ENCODE measurements around the gene TCL1A.
"Not testable (repeated sequence)": the region's sequence is repeated elsewhere in the genome, so short reads cannot be mapped to it uniquely, and the experiment has no call there.

TCL1A gene

DNA sequence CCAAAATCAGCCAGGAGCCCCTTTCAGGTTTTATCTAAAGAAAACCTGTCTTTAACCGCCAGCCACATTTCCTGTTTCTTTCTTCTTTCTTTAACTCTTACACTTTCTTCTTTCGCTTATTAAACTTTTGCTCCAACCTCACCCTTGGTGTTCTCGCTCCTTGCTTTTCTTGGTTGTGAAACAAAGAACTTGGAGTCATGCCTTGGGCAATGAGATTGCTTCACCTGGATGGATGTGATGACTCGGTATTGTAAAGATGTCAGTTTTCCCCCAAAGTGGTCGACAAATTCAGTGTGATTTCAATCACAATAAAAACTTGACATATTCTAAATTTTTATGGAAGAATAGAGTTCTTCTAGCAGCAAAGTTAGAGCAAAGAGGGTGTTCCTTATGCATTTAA lies 16.2 kb upstream of the TCL1A start:
- Histone ChIP-seq H3K27ac (no peak overlapping the region), H3K9me3 (no peaks in the 10 kb centered on the region), H3K27me3 (peaks cover 3% of the 10 kb centered on the region), H3K4me3 (ENCODE audit: low read depth in 1 of 2, low read length in 1 of 2) (no peak overlapping the region), H3K36me3 (no peaks in the 10 kb centered on the region), H3K4me1 (ENCODE audit: control insufficient read depth in 1 of 2, insufficient read depth in 1 of 2, low read depth in 1 of 2, low read length in 1 of 2) (no peaks in the 10 kb centered on the region)
- TF ChIP-seq, protein P1, sequence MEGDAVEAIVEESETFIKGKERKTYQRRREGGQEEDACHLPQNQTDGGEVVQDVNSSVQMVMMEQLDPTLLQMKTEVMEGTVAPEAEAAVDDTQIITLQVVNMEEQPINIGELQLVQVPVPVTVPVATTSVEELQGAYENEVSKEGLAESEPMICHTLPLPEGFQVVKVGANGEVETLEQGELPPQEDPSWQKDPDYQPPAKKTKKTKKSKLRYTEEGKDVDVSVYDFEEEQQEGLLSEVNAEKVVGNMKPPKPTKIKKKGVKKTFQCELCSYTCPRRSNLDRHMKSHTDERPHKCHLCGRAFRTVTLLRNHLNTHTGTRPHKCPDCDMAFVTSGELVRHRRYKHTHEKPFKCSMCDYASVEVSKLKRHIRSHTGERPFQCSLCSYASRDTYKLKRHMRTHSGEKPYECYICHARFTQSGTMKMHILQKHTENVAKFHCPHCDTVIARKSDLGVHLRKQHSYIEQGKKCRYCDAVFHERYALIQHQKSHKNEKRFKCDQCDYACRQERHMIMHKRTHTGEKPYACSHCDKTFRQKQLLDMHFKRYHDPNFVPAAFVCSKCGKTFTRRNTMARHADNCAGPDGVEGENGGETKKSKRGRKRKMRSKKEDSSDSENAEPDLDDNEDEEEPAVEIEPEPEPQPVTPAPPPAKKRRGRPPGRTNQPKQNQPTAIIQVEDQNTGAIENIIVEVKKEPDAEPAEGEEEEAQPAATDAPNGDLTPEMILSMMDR (IDR thresholded peaks at IDR 0.05): no peak

DNA sequence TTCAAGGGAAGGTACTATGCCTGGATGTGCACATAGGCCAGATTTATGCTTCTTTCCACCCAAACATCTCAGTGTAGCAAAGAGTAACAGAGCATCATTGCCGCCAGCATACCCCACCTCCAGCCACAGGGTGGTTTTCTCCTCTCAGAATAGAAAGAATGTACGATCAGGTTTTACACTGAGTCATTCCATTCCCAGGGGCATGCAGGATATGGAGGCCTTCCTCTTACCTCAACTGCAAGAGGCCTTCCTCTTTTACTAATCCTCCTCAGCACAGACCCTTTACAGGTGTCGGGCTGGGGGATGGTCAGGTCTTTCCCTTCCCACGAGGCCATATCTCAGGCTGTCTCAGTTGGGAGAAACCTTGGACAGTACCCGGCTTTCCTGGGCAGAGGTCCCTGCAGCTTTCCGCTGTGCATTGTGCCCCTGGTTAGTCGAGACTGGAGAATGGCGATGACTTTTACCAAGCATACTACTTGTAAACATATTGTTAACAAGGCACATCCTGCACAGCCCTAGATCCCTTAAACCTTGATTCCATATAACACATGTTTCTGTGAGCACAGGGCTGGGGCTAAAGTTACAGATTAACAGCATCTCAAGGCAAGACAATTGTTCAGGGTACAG lies 15.6 kb upstream of the TCL1A start:
- H3K36me3 ChIP-seq; H3K27me3 ChIP-seq; H3K4me1 ChIP-seq (ENCODE audit: control insufficient read depth in 1 of 2, insufficient read depth in 1 of 2, low read depth in 1 of 2, low read length in 1 of 2); H3K9me3 ChIP-seq; H3K4me3 ChIP-seq (ENCODE audit: low read depth in 1 of 2, low read length in 1 of 2); H3K27ac ChIP-seq: not testable (repeated sequence)

DNA sequence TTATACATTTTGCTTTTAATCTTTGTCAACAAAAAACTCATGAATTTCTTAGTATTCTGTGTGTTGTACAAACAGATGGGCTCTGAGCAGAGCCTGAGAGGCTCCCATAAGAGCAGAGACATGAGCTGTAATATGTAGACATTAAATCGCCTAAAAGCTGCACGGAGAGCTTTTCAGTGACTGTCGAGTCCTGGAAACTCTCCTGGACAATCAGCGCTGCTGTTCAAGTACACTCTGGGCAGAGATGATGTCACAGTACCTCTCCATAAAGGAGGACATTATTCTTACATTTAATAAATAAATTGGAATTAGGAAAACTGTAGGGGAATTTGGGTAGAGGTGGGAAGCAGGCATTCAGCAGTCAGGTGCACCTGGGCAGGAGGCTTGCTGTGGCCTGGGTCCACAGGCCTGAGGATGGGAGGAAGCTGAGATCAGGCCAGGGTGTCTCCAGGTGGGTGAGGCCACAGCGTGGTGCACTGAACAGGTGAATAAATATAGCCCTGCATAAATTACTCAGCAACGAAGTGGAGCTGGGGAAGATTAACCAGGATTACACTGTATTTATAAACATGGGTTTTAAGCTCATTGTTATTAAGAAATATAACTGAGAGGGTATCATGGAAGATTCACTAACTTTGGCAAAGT lies 13.3 kb upstream of the TCL1A start:
- no peak overlapping the region for H3K4me3 ChIP-seq (ENCODE audit: low read depth in 1 of 2, low read length in 1 of 2)
- no peaks in the 10 kb centered on the region for H3K36me3 ChIP-seq
- no peaks in the 10 kb centered on the region for H3K4me1 ChIP-seq (ENCODE audit: control insufficient read depth in 1 of 2, insufficient read depth in 1 of 2, low read depth in 1 of 2, low read length in 1 of 2)
- H3K27me3 ChIP-seq: peaks cover 2% of the 10 kb centered on the region
- no peak overlapping the region for H3K27ac ChIP-seq
- H3K9me3 ChIP-seq: no peaks in the 10 kb centered on the region
- TF ChIP-seq, protein P1 (IDR thresholded peaks at IDR 0.05): no peak

DNA sequence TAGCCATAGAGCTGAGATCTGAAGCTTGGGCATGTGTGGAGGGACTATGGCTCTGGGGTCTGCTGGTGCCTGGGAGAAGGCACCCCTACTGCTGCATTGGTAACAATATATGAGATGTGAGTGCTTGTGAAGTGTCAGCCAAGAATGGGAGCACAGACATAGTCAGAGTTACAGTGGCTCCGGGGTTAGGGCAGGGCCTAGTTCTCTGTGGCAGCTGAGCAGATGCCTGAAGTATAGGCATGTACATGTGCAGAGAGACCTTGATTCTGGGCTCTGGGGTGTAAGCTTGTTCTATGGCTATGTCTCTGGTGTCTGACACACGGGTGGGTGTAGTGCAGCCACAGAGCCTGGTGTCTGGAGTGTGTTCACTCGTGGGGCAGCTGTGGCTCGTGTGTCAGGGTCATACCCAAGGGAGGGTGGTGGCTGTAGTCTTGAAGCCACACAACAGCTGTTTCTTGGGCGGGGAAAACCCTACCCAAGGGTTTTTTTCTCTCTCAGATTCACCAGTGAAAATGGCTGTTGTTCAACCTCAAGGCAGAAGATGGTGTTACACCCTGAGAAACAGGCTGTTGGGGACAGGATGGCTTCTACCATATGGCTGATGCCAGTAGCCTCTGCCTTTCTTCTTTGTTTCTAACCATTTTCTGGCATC lies 11.9 kb upstream of the TCL1A start:
- TF ChIP-seq, protein P1 (IDR thresholded peaks at IDR 0.05): no peak
- no peak overlapping the region for H3K4me3 ChIP-seq (ENCODE audit: low read depth in 1 of 2, low read length in 1 of 2)
- no peak overlapping the region for H3K27ac ChIP-seq
- no peaks in the 10 kb centered on the region for H3K36me3 ChIP-seq
- H3K27me3 ChIP-seq: no peaks in the 10 kb centered on the region
- H3K9me3 ChIP-seq: no peaks in the 10 kb centered on the region
- H3K4me1 ChIP-seq (ENCODE audit: control insufficient read depth in 1 of 2, insufficient read depth in 1 of 2, low read depth in 1 of 2, low read length in 1 of 2): no peaks in the 10 kb centered on the region

DNA sequence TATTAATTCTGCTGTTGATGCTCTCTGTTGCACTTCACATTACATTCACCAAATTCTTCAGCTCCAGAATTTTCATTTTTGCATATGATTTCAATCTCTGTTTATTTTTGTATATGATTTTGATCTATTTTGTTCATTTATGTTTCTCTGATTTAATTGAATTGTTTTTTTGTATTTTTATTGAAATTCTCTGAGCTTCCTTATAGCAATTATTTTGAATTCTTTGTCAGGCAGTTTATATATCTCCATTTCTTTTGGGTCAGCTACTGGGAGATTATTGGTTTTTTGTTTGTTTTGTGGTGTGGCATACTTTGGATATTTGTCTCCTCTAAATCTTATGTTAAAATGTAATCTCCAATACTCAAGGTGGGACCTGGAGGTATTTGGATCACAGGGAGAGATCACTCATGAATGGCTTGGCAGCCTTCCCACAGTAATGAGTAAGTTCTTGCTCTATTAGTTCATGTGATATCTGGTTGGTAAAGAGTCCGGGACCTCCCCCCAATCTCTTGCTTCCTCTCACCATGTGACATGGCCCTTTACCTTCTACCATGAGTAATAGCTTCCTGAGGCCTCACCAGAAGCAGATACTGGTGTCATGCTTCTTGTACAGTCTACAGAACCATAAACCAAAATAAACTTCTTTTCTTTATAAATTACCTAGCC lies 8.7 kb upstream of the TCL1A start:
- no peaks in the 10 kb centered on the region for H3K27me3 ChIP-seq
- H3K27ac ChIP-seq: no peak overlapping the region
- H3K4me3 ChIP-seq (ENCODE audit: low read depth in 1 of 2, low read length in 1 of 2): no peak overlapping the region
- no peaks in the 10 kb centered on the region for H3K4me1 ChIP-seq (ENCODE audit: control insufficient read depth in 1 of 2, insufficient read depth in 1 of 2, low read depth in 1 of 2, low read length in 1 of 2)
- H3K36me3 ChIP-seq: no peaks in the 10 kb centered on the region
- no peaks in the 10 kb centered on the region for H3K9me3 ChIP-seq
- TF ChIP-seq, protein P1 (IDR thresholded peaks at IDR 0.05): no peak

DNA sequence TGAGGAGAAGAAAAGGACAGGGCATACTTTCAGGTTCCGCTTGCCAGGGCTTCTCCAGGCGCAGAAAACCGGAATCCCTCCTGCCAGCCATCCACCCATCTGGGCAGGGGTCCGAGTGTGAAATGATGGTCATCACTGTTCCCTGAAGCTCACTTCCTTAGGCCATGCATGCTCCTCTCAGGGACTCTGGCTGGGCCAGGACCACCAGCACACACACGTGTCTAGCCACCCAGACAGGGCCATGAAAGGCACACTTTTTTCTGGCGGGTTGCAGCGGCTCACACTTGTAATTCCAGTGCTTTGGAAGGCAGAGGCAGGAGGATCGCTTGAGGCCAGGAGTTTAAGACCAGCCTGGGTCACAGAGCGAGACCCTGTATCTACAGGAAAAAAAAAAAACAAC lies 1.5 kb downstream of the TCL1A start:
- H3K4me1 ChIP-seq (ENCODE audit: control insufficient read depth in 1 of 2, insufficient read depth in 1 of 2, low read depth in 1 of 2, low read length in 1 of 2): no peaks in the 10 kb centered on the region
- no peaks in the 10 kb centered on the region for H3K9me3 ChIP-seq
- peaks cover 50% of the 10 kb centered on the region for H3K27me3 ChIP-seq
- no peak overlapping the region for H3K4me3 ChIP-seq (ENCODE audit: low read depth in 1 of 2, low read length in 1 of 2)
- no peak overlapping the region for H3K27ac ChIP-seq
- H3K36me3 ChIP-seq: no peaks in the 10 kb centered on the region
- TF ChIP-seq, protein P1 (IDR thresholded peaks at IDR 0.05): no peak
